ENCODE measurements around the gene FOXO6. TPM values are rescaled to one million over a fixed set of nuclear protein-coding genes. Genes with fewer than 3 reads are reported as not detected.
A peak's percentile ranks its signal among the peaks of the same experiment; 100 is the strongest.

Gene FOXO6
- under 1 TPM; 0.19 to 0.34 TPM for total RNA-seq

DNA sequence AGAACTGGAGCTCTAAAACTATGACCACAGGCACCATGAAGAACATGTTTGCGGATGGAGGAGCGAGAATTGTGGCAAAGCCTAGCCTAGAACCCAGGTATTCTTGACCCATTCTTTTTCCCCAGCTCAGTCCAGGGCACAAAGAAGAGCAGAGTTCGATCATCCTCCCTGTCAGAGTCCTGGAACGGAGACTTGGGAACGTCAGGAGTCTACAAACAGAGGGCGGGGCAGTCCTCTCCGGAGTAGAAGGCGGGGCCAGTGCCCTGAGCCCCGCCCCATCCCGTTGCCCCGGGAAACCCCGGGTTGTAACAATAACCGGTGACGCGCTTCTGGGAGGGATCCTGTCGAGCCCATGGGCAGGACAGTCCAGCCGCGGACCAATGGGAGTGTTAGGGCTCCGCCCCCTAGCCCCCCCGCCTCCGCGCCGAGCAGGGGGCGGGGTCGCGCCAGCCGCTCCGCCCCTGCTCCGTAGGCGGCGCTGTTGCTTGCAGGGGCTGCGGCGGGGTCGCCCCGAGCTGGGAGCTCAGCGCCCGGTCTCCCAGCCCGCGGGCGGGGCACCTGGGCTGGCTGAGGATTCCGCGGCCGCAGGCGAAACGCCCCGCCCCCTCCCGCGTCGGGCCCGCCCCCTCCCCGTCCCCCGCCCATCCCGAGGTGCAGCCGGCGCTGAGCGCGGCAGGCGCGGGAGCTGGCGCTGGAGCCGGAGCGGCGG, at the start of gene FOXO6:
TSS of gene FOXO6 (plus strand) at position 649 of the 709 bp plus-strand sequence.
- peaks cover 29% of the 10 kb centered on the region for H3K27me3 Mint-ChIP-seq
- H3K27ac Mint-ChIP-seq: no peak within 1 kb of the TSS
- H3K9me3 Mint-ChIP-seq: no peaks in the 10 kb centered on the region
- H3K4me3 Mint-ChIP-seq: peak within 1 kb of the TSS; percentile 49
- DNase-seq: peak; percentile 90
- H3K36me3 Mint-ChIP-seq: no peaks in the 10 kb centered on the region
- peaks cover 8% of the 10 kb centered on the region for H3K4me1 Mint-ChIP-seq

DNA sequence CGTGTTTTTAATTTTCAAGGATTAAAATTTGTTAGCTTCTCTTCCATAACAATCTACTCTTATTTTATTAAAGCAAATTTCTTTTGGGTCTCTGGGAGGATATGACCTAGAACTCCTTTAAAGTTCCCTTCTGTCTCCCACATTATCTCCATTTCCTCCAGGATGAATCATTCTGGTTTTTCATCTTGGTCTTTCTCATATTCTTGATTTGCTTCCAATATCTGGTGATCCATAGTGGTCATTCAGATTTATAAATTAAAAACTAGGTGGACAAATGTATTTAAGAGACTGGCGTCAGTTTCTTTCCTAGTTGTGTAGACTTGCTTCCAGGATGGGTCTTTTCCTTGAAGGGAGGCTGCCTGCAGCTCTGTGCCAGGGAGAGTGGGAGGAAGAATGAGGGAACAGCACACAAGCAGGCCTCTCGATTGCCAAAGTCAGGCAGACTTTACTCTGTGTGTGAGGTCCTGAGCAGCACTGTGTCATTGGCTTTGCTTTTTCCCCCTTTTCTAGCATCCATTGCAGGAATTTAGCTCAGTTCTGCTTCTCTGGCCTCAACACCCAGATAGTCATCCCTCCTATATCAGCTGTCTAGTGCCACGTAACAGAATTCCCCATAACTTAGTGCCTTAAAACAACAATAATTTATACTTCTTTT, 48.1 kb upstream of the FOXO6 start:
- no peak overlapping the region for H3K27ac Mint-ChIP-seq
- no peak overlapping the region for H3K4me3 Mint-ChIP-seq
- DNase-seq: no peak
- H3K9me3 Mint-ChIP-seq: peaks cover 3% of the 10 kb centered on the region
- peaks cover 2% of the 10 kb centered on the region for H3K4me1 Mint-ChIP-seq
- no peaks in the 10 kb centered on the region for H3K27me3 Mint-ChIP-seq
- H3K36me3 Mint-ChIP-seq: no peaks in the 10 kb centered on the region

DNA sequence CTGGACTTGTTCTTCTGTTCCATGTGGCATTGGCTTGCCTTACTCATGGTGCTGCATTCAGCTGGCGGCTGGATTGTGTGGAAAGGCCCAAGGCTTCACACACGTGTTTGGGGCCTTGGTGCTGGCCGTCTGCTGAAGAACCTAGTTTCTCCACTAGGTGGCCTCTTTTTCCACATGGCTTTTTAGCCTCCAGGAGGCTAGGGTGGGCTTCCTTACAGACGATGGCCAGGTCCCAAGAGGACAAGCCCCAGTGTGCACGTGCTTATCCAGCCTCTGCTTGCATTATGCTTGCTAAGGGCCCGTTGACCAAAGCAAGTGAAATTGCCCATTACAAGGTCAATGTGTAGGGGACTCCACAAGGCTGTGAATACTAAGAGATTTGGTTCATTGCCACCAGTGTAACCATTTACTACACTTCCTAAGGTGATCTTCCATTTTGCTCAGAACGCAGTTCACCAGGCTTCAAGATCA, 47.5 kb upstream of the FOXO6 start:
- DNase-seq: peak; percentile 9
- no peaks in the 10 kb centered on the region for H3K27me3 Mint-ChIP-seq
- H3K27ac Mint-ChIP-seq: no peak overlapping the region
- H3K4me3 Mint-ChIP-seq: no peak overlapping the region
- no peaks in the 10 kb centered on the region for H3K36me3 Mint-ChIP-seq
- peaks cover 2% of the 10 kb centered on the region for H3K4me1 Mint-ChIP-seq
- no peaks in the 10 kb centered on the region for H3K9me3 Mint-ChIP-seq

DNA sequence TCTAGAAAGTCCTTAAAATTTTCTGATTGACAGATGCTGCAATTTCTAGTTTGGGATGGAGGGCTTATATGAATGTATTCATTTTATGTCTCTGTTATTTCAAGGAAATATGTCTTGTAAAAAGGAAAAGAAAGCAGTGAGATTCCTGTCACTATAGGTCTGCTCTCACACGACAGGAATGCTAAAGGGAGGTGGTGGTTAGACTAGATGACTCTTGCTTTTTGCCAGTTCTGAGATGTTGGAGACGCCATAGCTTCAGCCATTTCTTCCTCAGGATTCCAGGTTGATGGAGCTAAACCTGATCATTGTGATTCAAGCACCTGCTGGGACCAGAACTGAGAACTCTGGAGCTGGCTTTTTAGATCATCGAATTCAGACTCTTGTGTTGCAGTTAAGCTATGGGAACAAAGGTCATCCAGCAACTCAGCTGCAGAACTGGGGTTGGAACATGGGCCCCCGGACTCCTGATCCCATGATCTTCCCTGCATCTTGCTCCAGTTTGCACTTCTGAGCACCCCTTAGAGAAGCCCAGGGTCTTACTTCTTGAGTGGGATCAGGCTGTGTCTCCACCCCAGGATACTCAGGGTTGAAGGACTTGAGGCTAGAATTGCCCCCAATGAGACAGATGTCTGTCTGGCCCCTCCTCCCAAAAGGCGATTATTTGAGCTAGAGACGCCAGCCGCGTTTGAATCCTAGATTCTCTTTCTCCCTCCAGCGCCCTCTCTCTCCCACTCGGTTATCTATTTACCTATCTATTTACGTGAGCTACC, 46.7 kb upstream of the FOXO6 start:
- no peaks in the 10 kb centered on the region for H3K9me3 Mint-ChIP-seq
- H3K4me3 Mint-ChIP-seq: no peak overlapping the region
- H3K27ac Mint-ChIP-seq: no peak overlapping the region
- no peaks in the 10 kb centered on the region for H3K36me3 Mint-ChIP-seq
- no peaks in the 10 kb centered on the region for H3K27me3 Mint-ChIP-seq
- no peak for DNase-seq
- H3K4me1 Mint-ChIP-seq: peaks cover 2% of the 10 kb centered on the region

DNA sequence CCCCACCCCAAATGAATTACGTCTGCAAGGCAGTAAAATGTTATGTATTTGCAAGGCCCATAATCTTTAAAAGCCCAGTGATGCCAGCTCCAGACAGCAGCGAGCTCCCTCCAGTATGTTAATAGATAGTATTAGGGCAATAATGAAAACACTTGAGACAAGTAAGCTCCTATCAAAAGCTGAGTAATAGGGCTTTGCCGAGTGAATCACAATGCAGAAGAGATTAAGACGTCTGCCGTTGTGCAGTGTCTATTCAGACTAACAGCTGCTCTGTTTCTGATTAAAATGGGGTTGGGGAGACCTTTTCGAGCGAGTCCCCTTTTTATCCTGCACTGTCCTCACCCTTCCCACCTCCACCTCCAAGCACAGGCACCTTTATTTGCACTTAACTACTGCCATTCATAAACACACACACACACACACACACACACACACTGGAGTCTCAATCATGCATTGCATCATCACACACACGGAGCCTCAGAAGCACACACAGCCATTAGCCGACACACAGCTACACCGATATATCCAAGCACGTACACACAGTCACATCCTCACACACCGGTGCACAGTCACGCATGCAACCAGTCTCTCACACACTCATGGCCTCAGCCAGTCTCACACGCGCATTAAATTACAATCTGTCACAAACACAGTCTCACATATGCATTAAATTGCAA, 46.0 kb upstream of the FOXO6 start:
- no peaks in the 10 kb centered on the region for H3K27me3 Mint-ChIP-seq
- no peak overlapping the region for H3K27ac Mint-ChIP-seq
- H3K36me3 Mint-ChIP-seq: no peaks in the 10 kb centered on the region
- H3K4me3 Mint-ChIP-seq: no peak overlapping the region
- no peak for DNase-seq
- H3K4me1 Mint-ChIP-seq: peaks cover 2% of the 10 kb centered on the region
- no peaks in the 10 kb centered on the region for H3K9me3 Mint-ChIP-seq

DNA sequence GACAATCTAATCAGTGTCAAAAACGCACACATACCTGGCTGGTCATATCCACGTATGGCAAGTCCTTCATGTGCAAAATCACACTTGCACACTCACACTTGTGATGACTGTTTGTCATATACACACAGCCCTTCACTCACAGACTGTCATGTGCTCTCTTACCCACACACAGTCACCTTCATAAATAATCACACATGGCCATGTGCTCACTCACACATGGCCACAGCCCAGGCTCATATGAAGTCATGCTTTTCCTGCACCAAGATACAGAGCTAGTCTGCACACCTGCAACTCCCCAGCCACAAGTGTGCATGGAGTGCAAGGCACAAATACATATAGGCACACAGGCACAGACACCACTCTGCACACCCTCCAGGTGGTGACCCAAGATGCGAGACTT, 45.4 kb upstream of the FOXO6 start:
- Mint-ChIP-seq H3K27me3 (no peaks in the 10 kb centered on the region), H3K27ac (no peak overlapping the region), H3K9me3 (no peaks in the 10 kb centered on the region), H3K36me3 (no peaks in the 10 kb centered on the region), H3K4me3 (no peak overlapping the region), H3K4me1 (peaks cover 2% of the 10 kb centered on the region)
- DNase-seq: no peak

DNA sequence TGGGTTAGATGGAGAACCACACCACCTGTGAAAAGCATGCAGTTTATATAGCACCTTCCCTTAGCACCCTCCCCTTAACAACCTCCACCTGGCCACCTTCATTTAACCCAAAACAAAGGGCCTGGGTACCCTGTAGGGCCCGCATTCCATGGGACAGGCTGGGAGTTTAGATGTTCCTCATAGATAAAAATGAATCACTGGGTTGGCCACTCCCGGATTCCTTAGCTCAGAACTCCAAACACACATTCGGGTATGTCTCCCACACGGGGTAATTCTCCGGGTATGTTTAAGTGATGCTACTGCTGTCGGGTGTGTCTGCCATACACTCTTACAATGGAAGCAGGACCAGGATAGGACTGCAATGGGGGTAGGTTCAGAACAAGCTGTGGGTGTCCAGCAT, 43.9 kb upstream of the FOXO6 start:
- H3K4me1 Mint-ChIP-seq: no peaks in the 10 kb centered on the region
- H3K27ac Mint-ChIP-seq: no peak overlapping the region
- no peaks in the 10 kb centered on the region for H3K27me3 Mint-ChIP-seq
- no peak overlapping the region for H3K4me3 Mint-ChIP-seq
- no peak for DNase-seq
- no peaks in the 10 kb centered on the region for H3K9me3 Mint-ChIP-seq
- H3K36me3 Mint-ChIP-seq: no peaks in the 10 kb centered on the region

DNA sequence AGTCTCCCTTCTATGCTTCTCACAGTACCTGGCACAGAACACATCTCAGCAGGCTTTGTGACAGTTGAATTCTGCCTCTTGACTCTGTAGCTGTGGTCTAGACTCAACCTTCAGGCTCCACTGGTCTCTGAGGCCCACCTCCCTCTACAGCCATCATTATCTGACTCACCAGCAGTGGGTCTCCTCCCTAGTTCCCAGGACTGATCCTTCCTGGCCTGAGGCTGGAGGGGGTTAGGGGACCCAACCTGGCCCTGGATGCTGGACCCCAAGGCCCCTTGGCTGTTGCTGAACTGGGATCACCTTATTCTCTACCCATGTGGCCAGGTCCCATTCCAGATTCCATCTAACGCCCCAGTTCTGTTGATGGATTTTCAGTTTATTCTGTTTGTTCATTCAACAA, 43.1 kb upstream of the FOXO6 start:
- H3K27me3 Mint-ChIP-seq: no peaks in the 10 kb centered on the region
- H3K9me3 Mint-ChIP-seq: no peaks in the 10 kb centered on the region
- no peak for DNase-seq
- no peaks in the 10 kb centered on the region for H3K36me3 Mint-ChIP-seq
- H3K4me1 Mint-ChIP-seq: no peaks in the 10 kb centered on the region
- no peak overlapping the region for H3K4me3 Mint-ChIP-seq
- H3K27ac Mint-ChIP-seq: no peak overlapping the region

DNA sequence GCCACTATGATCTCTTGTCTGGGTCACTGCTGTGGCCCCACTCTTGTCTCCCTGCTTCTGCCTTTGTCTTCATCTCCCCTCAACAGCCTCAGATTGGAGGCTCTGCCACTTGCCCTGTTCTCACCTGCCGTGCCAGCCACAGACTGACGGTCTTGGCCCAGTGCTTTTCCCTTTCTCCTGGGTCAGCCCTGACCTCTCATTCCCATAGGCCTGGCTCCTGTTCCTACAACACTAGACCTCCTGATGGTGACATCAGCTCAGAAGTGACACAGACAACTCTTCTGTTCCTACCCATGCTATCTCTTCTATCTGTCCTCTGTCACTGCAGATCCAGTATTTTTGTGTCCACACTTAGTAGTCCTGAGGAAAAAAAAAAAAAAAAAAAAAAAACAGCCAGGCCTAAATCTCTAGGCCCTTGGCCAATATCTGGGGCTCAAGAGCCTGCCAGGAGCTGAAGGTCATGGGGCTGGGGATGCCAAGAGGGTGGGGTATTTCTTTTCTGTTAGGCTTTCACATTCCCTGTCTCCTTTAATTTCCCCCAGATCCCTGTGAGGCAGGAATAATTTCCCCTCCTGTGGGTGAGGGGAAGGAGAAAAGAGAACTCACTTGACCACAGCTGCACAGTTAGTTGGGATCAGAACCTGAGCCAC, 42.0 kb upstream of the FOXO6 start:
- Mint-ChIP-seq H3K27me3 (no peaks in the 10 kb centered on the region), H3K36me3 (no peaks in the 10 kb centered on the region), H3K27ac (no peak overlapping the region), H3K4me3 (no peak overlapping the region), H3K9me3 (no peaks in the 10 kb centered on the region), H3K4me1 (no peaks in the 10 kb centered on the region)
- DNase-seq: no peak

DNA sequence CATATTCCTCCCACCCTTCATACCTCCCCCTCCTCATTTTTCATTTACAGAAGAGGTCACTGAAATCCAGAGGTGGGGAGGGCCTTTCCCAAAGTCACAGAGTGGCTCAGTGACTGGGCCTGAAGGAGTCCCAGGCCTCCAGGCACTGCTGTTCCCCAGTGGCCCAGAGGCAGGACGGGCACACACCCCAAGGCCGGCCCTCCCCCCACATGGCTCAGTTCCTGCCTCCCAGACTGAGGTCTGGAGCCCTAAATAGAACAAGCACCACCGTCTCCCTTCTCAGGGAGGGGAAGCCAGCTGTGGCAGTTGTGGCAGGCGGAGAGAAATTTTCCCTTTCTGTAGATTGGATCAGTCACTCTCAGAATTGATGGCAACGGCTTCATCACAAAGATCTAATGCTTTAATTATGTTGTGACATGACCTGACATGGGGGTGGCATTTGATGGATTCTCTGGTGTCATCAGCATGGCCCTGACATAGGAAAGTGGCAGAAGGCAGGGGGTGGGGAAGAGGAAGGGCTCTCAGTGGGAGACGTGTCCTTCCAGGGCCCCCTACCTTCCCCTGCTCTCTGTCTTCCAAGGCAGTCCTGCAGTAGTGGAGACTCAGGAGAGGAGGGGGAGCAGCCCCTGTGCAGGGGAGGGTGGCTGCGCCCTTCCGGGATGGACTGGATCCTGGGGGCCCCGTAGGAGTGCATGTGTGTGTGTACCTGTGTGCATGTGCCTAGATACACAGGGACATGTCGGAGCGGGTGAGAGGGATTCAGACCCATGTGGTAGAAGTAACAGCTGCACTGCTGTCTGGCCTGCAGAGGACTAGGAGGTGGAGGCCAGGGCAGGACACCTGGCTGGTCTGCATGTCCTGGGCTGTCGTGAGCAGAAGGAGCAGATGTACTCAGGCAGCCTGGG, 41.2 kb upstream of the FOXO6 start:
- no peak for DNase-seq
- Mint-ChIP-seq H3K4me3 (no peak overlapping the region), H3K36me3 (no peaks in the 10 kb centered on the region), H3K9me3 (no peaks in the 10 kb centered on the region), H3K27ac (no peak overlapping the region), H3K27me3 (no peaks in the 10 kb centered on the region), H3K4me1 (no peaks in the 10 kb centered on the region)

DNA sequence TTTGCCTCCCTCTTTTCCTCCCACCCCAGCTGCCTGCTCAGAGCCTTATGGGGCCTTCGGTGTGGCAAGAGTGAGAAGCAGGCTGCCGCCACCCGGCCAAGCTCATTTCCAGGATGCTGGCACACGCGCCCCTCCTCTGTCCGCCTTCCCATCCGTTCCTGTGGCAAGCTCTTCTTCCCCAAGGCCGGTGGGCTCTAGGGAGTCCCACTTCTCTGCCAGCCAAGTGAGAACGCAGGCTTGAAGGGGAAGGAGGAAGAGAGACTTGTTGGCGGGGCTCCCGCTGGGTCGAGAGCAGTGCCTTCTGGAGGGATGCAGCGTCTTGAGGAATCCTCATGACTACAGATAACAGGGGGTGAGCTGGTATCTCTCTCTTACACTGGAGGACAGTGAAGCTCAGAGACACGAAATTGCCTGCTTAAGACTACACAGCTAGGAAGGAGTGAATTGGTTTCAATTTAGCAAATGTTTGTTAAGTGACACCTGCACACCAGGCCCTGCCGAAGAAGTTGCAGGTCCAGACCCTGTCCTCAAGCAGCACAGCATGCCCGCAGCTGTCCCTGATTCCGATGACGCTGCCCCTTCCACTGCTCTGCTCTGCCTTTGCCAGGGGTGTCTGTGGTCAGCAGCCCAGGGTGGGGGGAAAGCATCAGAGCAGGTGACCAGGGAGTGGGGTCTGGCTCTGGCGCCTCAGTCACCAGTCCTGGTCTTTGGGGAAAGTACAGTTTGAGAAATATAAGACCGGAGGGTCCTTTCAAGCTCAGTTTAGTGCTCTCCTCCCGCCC, 40.1 kb upstream of the FOXO6 start:
- H3K36me3 Mint-ChIP-seq: no peaks in the 10 kb centered on the region
- no peaks in the 10 kb centered on the region for H3K9me3 Mint-ChIP-seq
- no peak overlapping the region for H3K4me3 Mint-ChIP-seq
- no peak for DNase-seq
- H3K4me1 Mint-ChIP-seq: no peaks in the 10 kb centered on the region
- H3K27me3 Mint-ChIP-seq: no peaks in the 10 kb centered on the region
- no peak overlapping the region for H3K27ac Mint-ChIP-seq

DNA sequence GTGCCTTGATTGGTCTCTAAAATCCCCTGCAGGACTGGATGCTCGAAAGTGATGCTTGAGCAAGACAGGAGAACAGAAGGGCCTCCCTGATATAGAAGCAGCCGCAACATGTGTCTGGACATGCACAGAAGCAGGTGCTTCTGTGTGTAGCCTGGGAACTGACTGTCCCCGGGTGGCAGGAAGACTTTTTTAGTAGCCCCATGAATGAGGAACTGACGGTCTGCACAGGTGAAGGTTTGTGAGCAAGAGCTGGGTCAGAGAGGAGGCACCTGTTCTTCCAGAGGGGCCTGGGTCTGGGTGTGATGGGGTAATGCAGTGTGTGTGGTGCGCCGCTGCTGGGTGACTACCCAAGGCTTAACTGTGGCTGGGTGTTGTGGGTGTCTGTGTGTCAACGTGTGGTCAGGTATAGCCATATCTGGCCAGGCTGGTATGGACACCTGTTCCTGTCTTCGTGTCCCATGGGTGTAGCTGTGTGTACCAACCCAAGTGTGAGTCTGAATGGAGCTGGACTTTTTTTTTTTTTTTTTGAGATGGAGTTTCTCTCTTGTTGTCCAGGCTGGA, 39.1 kb upstream of the FOXO6 start:
- no peaks in the 10 kb centered on the region for H3K36me3 Mint-ChIP-seq
- DNase-seq: no peak
- H3K4me1 Mint-ChIP-seq: no peaks in the 10 kb centered on the region
- H3K27ac Mint-ChIP-seq: no peak overlapping the region
- H3K27me3 Mint-ChIP-seq: no peaks in the 10 kb centered on the region
- no peak overlapping the region for H3K4me3 Mint-ChIP-seq
- H3K9me3 Mint-ChIP-seq: no peaks in the 10 kb centered on the region

DNA sequence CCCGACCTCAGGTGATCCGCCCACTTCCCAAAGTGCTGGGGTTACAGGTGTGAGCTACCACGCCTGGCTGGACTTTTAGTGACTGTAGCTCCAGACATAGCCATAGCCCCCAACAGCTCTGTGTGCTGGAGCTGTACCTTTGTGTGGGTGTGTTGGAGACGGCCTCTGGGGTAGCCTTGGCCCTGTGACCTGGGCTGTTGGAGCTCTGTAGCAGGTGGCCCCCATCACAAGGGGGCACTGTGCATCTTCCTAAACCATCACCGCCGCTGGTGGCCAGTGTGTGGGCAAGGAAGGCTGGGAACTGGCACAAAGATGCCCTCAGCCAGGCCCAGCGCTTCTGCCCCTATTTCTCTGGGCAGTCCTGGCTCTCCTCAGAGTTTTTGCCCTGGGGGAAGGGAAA, 38.4 kb upstream of the FOXO6 start:
- H3K9me3 Mint-ChIP-seq: no peaks in the 10 kb centered on the region
- H3K27me3 Mint-ChIP-seq: no peaks in the 10 kb centered on the region
- no peaks in the 10 kb centered on the region for H3K36me3 Mint-ChIP-seq
- no peak overlapping the region for H3K4me3 Mint-ChIP-seq
- DNase-seq: peak; percentile 35
- H3K27ac Mint-ChIP-seq: no peak overlapping the region
- no peaks in the 10 kb centered on the region for H3K4me1 Mint-ChIP-seq
